Spleen (tissue), 7 donors: ENCODE data around the gene ITCH.

ENCODE experiments used
- CTCF ChIP-seq, 11 experiments: fragments of 200-600 bp in 7 of 11; fragments of 450-650 bp in 4 of 11; sonication (generic) in 4 of 11; IDR thresholded peaks in 8 of 11; conservative IDR thresholded peaks in 3 of 11; 1 replicate in 7 of 11; 2 replicates in 4 of 11; pipeline versions ENCODE4 v1.4.0 to v1.8.0; 2016 to 2021; ENCODE audit warnings: antibody characterized with exemption in 11 of 11, inconsistent platforms in 4 of 11, mild to moderate bottlenecking in 1 of 11
- POLR2A ChIP-seq, 3 donors: fragments of 450-650 bp; IDR thresholded peaks; one replicate each; pipeline ENCODE4 v1.5.1; 2017; ENCODE audit warnings: antibody characterized with exemption in 3 of 3, mild to moderate bottlenecking in 1 of 3
- POLR2AphosphoS5 ChIP-seq, 3 donors: sonication (generic); formaldehyde crosslinking; IDR thresholded peaks; one replicate each; pipeline ENCODE4 v1.5.1; 2017; ENCODE audit warnings: antibody characterized with exemption in 3 of 3
- donor health status: DM: no; HTN: no; CAD: no; lungs with moderate emphysema.
- donor health status: DM: no; HTN: no; CAD: no.
- donor health status: DM: no; HTN: no; CAD: no.

- TF ChIP-seq POLR2A (IDR thresholded peaks at IDR 0.05), result no peak
- no peak for TF ChIP-seq CTCF (IDR thresholded peaks at IDR 0.05 in 8 of 11, conservative IDR thresholded peaks at IDR 0.05 in 3 of 11)
- no peak for TF ChIP-seq POLR2AphosphoS5 (IDR thresholded peaks at IDR 0.05)
Observed at GRCh38 chr20:34402461-34402860, 39.4 kb downstream of the ITCH start.
